WTC11 (cell line): ENCODE measurements around the gene EXOC6. TPM values are rescaled to one million over a fixed set of nuclear protein-coding genes. Genes with fewer than 3 reads are reported as not detected.
A peak's percentile ranks its signal among the peaks of the same experiment; 100 is the strongest.

Experiments
- ATAC-seq: fragments of 200-7000 bp; cut with Tn5 transposase; 2 replicates; pipeline ENCODE4 v1.10.0; 2021; ENCODE audit warnings: mild to moderate bottlenecking, moderate library complexity
- CTCF ChIA-PET: fragments of 300-600 bp; sonication (Branson Sonifier 250); formaldehyde crosslinking; loops from one replicate; lab custom pipeline; 2021; ENCODE audit warnings: antibody characterized with exemption; lab: Charles Lee
- POLR2A ChIA-PET: fragments of 350-600 bp; sonication (Branson Sonifier 250); formaldehyde crosslinking; loops from one replicate; lab custom pipeline; 2021; ENCODE audit warnings: antibody characterized with exemption; lab: Charles Lee
- DNase-seq: peaks from one replicate; pipeline ENCODE4 v3.0.0; 2021; ENCODE audit warnings: low spot score
- H3K27ac Mint-ChIP-seq: 2 replicates; pipeline ENCODE4 v1.8.0; 2021; ENCODE audit warnings: mixed read lengths
- H3K27me3 Mint-ChIP-seq: 2 replicates; pipeline ENCODE4 v1.8.0; 2021; ENCODE audit warnings: low read depth, mild to moderate bottlenecking, moderate library complexity, mixed read lengths
- H3K36me3 Mint-ChIP-seq: 2 replicates; pipeline ENCODE4 v1.8.0; 2021; ENCODE audit warnings: mixed read lengths
- H3K4me1 Mint-ChIP-seq: 2 replicates; pipeline ENCODE4 v1.8.0; 2022; ENCODE audit warnings: mixed read lengths
- H3K4me3 Mint-ChIP-seq: 2 replicates; pipeline ENCODE4 v1.8.0; 2021; ENCODE audit warnings: mild to moderate bottlenecking, moderate library complexity, mixed read lengths
- H3K9me3 Mint-ChIP-seq: 2 replicates; pipeline ENCODE4 v1.8.0; 2021; ENCODE audit warnings: mixed read lengths
- EMX1 ChIP-seq: fragments of 250-450 bp; sonication (Bioruptor Pico); IDR thresholded peaks from 2 replicates; pipeline ENCODE4 v1.8.0; 2021; ENCODE audit warnings: mild to moderate bottlenecking
- ETV6 ChIP-seq: sonication (generic); formaldehyde crosslinking; IDR thresholded peaks from 2 replicates; pipeline ENCODE4 v1.8.1; 2022; ENCODE audit warnings: mild to moderate bottlenecking, missing genetic modification reagents
- FOXP1 ChIP-seq: sonication (generic); formaldehyde crosslinking; IDR thresholded peaks from 2 replicates; pipeline ENCODE4 v1.8.0; 2022; ENCODE audit warnings: missing genetic modification reagents, mild to moderate bottlenecking, moderate library complexity, borderline replicate concordance
- HMGA2 ChIP-seq: fragments of 250-450 bp; sonication (Bioruptor Pico); IDR thresholded peaks from 2 replicates; pipeline ENCODE4 v1.4.0; 2021; ENCODE audit warnings: mild to moderate bottlenecking, moderate library complexity
- JAZF1 ChIP-seq: fragments of 250-450 bp; sonication (Bioruptor Pico); IDR thresholded peaks from 2 replicates; pipeline ENCODE4 v1.9.0; 2021; ENCODE audit warnings: moderate library complexity, mild to moderate bottlenecking, inconsistent platforms
- NFE2L1 ChIP-seq: sonication (generic); formaldehyde crosslinking; IDR thresholded peaks from 2 replicates; pipeline ENCODE4 v1.8.1; 2023; ENCODE audit warnings: missing genetic modification reagents
- NFYB ChIP-seq: sonication (generic); formaldehyde crosslinking; conservative IDR thresholded peaks from 2 replicates; pipeline ENCODE4 v1.8.0; 2022; ENCODE audit warnings: low read depth, missing genetic modification reagents
- NR2C2 ChIP-seq: sonication (generic); formaldehyde crosslinking; IDR thresholded peaks from 2 replicates; pipeline ENCODE4 v1.8.0; 2022; ENCODE audit warnings: mild to moderate bottlenecking, missing genetic modification reagents
- OVOL2 ChIP-seq: fragments of 250-450 bp; sonication (Bioruptor Pico); IDR thresholded peaks from 2 replicates; pipeline ENCODE4 v1.9.0; 2021; ENCODE audit warnings: mild to moderate bottlenecking, borderline replicate concordance
- TEAD1 ChIP-seq: sonication (generic); formaldehyde crosslinking; IDR thresholded peaks from 2 replicates; pipeline ENCODE4 v1.8.0; 2022; ENCODE audit warnings: mild to moderate bottlenecking, missing genetic modification reagents
- total RNA-seq: library from RNA; stranded (reverse); gene quantifications from 3 replicates; pipeline ENCODE4 v1.2.3, GENCODE V29; 2021
- TF ChIP-seq, protein P1 (sequence below): sonication (generic); formaldehyde crosslinking; IDR thresholded peaks from 2 replicates; pipeline ENCODE4 v1.8.1; 2023; ENCODE audit warnings: mild to moderate bottlenecking, moderate library complexity, missing genetic modification reagents
- TF ChIP-seq, protein P2 (sequence below): fragments of 250-450 bp; sonication (Bioruptor Pico); IDR thresholded peaks from 2 replicates; pipeline ENCODE4 v1.9.0; 2021; ENCODE audit warnings: mild to moderate bottlenecking, borderline replicate concordance
- TF ChIP-seq, protein P3 (sequence below): sonication (generic); formaldehyde crosslinking; IDR thresholded peaks from 2 replicates; pipeline ENCODE4 v1.8.1; 2022; ENCODE audit warnings: missing genetic modification reagents, borderline replicate concordance
- TF ChIP-seq, protein P4 (sequence below): sonication (generic); formaldehyde crosslinking; IDR thresholded peaks from 2 replicates; pipeline ENCODE4 v1.8.1; 2022; ENCODE audit warnings: mild to moderate bottlenecking, missing genetic modification reagents, moderate library complexity, borderline replicate concordance
- TF ChIP-seq, protein P5 (sequence below): sonication (generic); formaldehyde crosslinking; conservative IDR thresholded peaks from 2 replicates; pipeline ENCODE4 v1.8.1; 2023; ENCODE audit warnings: mild to moderate bottlenecking, low read depth, missing genetic modification reagents, moderate library complexity
- TF ChIP-seq, protein P6 (sequence below): sonication (generic); formaldehyde crosslinking; IDR thresholded peaks from 2 replicates; pipeline ENCODE4 v1.8.1; 2023; ENCODE audit warnings: mild to moderate bottlenecking, missing genetic modification reagents, moderate library complexity
- TF ChIP-seq, protein P7 (sequence below): fragments of 250-450 bp; sonication (Bioruptor Pico); conservative IDR thresholded peaks from 2 replicates; pipeline ENCODE4 v1.9.0; 2021; ENCODE audit warnings: mild to moderate bottlenecking

The EXOC6 gene
- total RNA-seq, 1 experiment from 2014 or later = 5.0 TPM

DNA sequence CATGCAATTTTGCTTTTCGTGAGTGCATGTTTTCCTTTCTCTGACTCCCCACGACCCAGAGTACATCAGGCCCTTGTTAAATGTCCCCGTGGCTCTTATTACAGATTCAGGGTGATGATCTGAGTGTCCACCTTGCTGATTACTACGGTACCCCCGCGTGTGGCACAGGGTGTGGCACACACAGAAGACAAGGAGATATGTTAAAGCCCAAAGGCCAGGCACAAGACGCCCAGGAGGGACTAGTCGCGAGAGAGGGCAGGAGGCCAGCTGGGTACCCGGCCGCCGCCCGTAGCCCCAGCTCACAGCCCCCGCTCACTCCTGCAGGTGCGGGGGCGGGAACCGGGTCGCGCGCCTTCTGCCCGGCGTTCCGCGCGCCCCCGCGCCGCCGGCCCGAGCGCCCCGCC is 281 bp upstream of the EXOC6 start (continued):
- TF ChIP-seq, protein P1, sequence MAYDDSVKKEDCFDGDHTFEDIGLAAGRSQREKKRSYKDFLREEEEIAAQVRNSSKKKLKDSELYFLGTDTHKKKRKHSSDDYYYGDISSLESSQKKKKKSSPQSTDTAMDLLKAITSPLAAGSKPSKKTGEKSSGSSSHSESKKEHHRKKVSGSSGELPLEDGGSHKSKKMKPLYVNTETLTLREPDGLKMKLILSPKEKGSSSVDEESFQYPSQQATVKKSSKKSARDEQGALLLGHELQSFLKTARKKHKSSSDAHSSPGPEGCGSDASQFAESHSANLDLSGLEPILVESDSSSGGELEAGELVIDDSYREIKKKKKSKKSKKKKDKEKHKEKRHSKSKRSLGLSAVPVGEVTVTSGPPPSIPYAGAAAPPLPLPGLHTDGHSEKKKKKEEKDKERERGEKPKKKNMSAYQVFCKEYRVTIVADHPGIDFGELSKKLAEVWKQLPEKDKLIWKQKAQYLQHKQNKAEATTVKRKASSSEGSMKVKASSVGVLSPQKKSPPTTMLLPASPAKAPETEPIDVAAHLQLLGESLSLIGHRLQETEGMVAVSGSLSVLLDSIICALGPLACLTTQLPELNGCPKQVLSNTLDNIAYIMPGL (CRISPR knock-in tag) = no peak
- TF ChIP-seq, protein P2, sequence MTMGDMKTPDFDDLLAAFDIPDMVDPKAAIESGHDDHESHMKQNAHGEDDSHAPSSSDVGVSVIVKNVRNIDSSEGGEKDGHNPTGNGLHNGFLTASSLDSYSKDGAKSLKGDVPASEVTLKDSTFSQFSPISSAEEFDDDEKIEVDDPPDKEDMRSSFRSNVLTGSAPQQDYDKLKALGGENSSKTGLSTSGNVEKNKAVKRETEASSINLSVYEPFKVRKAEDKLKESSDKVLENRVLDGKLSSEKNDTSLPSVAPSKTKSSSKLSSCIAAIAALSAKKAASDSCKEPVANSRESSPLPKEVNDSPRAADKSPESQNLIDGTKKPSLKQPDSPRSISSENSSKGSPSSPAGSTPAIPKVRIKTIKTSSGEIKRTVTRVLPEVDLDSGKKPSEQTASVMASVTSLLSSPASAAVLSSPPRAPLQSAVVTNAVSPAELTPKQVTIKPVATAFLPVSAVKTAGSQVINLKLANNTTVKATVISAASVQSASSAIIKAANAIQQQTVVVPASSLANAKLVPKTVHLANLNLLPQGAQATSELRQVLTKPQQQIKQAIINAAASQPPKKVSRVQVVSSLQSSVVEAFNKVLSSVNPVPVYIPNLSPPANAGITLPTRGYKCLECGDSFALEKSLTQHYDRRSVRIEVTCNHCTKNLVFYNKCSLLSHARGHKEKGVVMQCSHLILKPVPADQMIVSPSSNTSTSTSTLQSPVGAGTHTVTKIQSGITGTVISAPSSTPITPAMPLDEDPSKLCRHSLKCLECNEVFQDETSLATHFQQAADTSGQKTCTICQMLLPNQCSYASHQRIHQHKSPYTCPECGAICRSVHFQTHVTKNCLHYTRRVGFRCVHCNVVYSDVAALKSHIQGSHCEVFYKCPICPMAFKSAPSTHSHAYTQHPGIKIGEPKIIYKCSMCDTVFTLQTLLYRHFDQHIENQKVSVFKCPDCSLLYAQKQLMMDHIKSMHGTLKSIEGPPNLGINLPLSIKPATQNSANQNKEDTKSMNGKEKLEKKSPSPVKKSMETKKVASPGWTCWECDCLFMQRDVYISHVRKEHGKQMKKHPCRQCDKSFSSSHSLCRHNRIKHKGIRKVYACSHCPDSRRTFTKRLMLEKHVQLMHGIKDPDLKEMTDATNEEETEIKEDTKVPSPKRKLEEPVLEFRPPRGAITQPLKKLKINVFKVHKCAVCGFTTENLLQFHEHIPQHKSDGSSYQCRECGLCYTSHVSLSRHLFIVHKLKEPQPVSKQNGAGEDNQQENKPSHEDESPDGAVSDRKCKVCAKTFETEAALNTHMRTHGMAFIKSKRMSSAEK = no peak
- TF ChIP-seq, protein P3, sequence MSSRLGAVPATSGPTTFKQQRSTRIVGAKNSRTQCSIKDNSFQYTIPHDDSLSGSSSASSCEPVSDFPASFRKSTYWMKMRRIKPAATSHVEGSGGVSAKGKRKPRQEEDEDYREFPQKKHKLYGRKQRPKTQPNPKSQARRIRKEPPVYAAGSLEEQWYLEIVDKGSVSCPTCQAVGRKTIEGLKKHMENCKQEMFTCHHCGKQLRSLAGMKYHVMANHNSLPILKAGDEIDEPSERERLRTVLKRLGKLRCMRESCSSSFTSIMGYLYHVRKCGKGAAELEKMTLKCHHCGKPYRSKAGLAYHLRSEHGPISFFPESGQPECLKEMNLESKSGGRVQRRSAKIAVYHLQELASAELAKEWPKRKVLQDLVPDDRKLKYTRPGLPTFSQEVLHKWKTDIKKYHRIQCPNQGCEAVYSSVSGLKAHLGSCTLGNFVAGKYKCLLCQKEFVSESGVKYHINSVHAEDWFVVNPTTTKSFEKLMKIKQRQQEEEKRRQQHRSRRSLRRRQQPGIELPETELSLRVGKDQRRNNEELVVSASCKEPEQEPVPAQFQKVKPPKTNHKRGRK (CRISPR knock-in tag) = no peak

DNA sequence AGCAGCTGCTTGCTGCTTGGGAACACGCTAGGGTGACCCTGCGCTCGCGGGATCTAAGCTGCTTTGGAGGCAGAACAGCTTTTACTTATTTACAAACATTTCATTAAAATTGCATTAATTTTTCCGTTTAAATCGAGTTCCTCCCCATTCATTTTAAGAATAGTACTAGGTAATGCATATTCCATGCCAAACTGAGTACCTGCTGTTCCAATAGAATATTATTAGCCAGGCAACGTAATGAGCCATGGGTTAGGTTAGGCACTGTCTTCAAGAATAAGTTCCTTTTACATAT is 860 bp downstream of the EXOC6 start:
- Mint-ChIP-seq H3K36me3 (no peaks in the 10 kb centered on the region), H3K4me1 (peaks cover 12% of the 10 kb centered on the region), H3K27ac (no peak overlapping the region), H3K4me3 (peak overlapping the region; percentile 73), H3K9me3 (peaks cover 15% of the 10 kb centered on the region), H3K27me3 (peaks cover 58% of the 10 kb centered on the region)
- CTCF ChIA-PET = interaction anchor here (1.1 to 2.5 kb wide), 6 partner anchors 10 to 217 kb away, joined by 4 to 35 read pairs (median 6); no protein-coding TSS in a partner anchor
- ATAC-seq (no peak), DNase-seq (no peak)
- POLR2A ChIA-PET = no interaction called here
- TF ChIP-seq, protein P4, sequence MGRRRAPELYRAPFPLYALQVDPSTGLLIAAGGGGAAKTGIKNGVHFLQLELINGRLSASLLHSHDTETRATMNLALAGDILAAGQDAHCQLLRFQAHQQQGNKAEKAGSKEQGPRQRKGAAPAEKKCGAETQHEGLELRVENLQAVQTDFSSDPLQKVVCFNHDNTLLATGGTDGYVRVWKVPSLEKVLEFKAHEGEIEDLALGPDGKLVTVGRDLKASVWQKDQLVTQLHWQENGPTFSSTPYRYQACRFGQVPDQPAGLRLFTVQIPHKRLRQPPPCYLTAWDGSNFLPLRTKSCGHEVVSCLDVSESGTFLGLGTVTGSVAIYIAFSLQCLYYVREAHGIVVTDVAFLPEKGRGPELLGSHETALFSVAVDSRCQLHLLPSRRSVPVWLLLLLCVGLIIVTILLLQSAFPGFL (CRISPR knock-in tag) = no peak
- TF ChIP-seq, protein P5, sequence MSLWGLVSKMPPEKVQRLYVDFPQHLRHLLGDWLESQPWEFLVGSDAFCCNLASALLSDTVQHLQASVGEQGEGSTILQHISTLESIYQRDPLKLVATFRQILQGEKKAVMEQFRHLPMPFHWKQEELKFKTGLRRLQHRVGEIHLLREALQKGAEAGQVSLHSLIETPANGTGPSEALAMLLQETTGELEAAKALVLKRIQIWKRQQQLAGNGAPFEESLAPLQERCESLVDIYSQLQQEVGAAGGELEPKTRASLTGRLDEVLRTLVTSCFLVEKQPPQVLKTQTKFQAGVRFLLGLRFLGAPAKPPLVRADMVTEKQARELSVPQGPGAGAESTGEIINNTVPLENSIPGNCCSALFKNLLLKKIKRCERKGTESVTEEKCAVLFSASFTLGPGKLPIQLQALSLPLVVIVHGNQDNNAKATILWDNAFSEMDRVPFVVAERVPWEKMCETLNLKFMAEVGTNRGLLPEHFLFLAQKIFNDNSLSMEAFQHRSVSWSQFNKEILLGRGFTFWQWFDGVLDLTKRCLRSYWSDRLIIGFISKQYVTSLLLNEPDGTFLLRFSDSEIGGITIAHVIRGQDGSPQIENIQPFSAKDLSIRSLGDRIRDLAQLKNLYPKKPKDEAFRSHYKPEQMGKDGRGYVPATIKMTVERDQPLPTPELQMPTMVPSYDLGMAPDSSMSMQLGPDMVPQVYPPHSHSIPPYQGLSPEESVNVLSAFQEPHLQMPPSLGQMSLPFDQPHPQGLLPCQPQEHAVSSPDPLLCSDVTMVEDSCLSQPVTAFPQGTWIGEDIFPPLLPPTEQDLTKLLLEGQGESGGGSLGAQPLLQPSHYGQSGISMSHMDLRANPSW (CRISPR knock-in tag) = no peak
- TF ChIP-seq FOXP1 (CRISPR knock-in tag) (no peak), HMGA2 (CRISPR knock-in tag) (no peak), TEAD1 (CRISPR knock-in tag) (no peak), JAZF1 (CRISPR knock-in tag) (no peak), NFE2L1 (CRISPR knock-in tag) (no peak), ETV6 (no peak), OVOL2 (CRISPR knock-in tag) (no peak), EMX1 (CRISPR knock-in tag) (no peak), NFYB (CRISPR knock-in tag) (no peak), NR2C2 (CRISPR knock-in tag) (no peak)
- TF ChIP-seq, protein P2 = no peak
- TF ChIP-seq, protein P6, sequence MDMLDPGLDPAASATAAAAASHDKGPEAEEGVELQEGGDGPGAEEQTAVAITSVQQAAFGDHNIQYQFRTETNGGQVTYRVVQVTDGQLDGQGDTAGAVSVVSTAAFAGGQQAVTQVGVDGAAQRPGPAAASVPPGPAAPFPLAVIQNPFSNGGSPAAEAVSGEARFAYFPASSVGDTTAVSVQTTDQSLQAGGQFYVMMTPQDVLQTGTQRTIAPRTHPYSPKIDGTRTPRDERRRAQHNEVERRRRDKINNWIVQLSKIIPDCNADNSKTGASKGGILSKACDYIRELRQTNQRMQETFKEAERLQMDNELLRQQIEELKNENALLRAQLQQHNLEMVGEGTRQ = no peak
- TF ChIP-seq, protein P7, sequence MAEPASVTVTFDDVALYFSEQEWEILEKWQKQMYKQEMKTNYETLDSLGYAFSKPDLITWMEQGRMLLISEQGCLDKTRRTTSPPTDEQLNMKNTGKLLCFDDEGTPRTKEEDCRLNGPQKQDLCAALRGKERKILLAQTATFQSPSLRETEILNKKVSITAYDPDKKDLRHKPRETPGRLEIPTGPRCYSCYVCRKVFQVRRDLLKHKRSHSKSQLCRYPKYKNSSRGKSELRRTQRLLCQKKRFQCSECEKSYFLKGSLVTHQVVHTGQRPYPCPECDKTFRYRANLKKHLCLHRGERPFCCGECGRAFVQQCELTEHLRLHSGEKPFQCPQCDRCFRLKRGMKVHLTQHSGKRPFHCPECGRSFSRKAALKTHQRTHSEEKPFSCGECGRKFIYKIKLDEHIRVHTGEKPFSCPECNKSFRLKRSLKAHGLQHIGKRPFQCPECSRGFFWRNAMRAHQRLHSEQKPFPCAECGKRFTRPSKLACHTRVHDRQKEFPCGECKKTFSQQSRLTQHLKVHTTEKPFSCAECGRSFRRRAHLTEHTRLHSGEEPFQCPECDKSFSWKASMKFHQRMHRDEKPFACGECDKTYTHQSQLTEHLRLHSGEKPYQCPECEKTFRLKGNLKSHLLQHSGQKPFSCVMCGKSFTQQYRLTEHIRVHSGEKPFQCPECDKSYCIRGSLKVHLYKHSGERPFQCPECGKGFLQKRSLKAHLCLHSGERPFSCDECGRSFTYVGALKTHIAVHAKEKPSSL (CRISPR knock-in tag) = no peak
